Measurements from ENCODE around the gene CHI3L2.
"Not testable (repeated sequence)": the region's sequence is repeated elsewhere in the genome, so short reads cannot be mapped to it uniquely, and the experiment has no call there.

GRCh38 chr1:111215285-111215684 lies 12.2 kb upstream of the CHI3L2 start:
- TF ChIP-seq, protein P1, sequence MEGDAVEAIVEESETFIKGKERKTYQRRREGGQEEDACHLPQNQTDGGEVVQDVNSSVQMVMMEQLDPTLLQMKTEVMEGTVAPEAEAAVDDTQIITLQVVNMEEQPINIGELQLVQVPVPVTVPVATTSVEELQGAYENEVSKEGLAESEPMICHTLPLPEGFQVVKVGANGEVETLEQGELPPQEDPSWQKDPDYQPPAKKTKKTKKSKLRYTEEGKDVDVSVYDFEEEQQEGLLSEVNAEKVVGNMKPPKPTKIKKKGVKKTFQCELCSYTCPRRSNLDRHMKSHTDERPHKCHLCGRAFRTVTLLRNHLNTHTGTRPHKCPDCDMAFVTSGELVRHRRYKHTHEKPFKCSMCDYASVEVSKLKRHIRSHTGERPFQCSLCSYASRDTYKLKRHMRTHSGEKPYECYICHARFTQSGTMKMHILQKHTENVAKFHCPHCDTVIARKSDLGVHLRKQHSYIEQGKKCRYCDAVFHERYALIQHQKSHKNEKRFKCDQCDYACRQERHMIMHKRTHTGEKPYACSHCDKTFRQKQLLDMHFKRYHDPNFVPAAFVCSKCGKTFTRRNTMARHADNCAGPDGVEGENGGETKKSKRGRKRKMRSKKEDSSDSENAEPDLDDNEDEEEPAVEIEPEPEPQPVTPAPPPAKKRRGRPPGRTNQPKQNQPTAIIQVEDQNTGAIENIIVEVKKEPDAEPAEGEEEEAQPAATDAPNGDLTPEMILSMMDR (IDR thresholded peaks at IDR 0.05), result not testable (repeated sequence)
- TF ChIP-seq EP300 (IDR thresholded peaks at IDR 0.05), result not testable (repeated sequence)
